Suprapubic skin (tissue), 4 donors: ENCODE results near the gene CADM1.

ENCODE experiments used
- CTCF ChIP-seq, 2 donors: fragments of 200-600 bp in 1 of 2; fragments of 450-650 bp in 1 of 2; sonication (generic) in 1 of 2; IDR thresholded peaks; one replicate each; pipeline ENCODE4 v1.5.1; 2016 to 2019; ENCODE audit warnings: antibody characterized with exemption in 2 of 2, mild to moderate bottlenecking in 1 of 2, moderate library complexity in 1 of 2
- POLR2A ChIP-seq, 2 donors: fragments of 450-650 bp; IDR thresholded peaks; one replicate each; pipeline ENCODE4 v1.6.1; 2017; ENCODE audit warnings: antibody characterized with exemption in 2 of 2, mild to moderate bottlenecking in 2 of 2, moderate library complexity in 2 of 2
- POLR2AphosphoS5 ChIP-seq, 3 donors: sonication (generic); formaldehyde crosslinking; IDR thresholded peaks; one replicate each; pipeline ENCODE4 v1.6.1; 2017; ENCODE audit warnings: antibody characterized with exemption in 3 of 3

DNA sequence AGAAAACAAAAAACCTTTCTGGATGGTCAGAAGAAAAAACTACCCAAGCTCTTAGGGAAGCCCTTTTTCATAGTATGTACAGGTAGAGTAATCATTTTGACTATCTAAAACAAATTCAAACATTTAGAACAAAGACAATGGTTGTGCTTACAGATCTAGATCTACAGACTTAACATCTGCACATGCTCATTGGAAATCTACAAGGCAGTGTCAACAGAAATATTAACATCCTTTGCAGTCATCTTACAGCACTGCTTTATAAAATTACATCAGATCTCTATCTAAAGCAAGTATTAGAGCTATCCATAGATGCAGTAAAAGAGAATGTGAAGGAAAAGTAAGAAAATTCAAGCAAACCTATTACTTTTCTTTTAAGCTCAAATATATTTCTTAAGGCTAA is 110.3 kb downstream of the CADM1 start:
- TF ChIP-seq CTCF (IDR thresholded peaks at IDR 0.05) (no peak), POLR2A (IDR thresholded peaks at IDR 0.05) (no peak), POLR2AphosphoS5 (IDR thresholded peaks at IDR 0.05) (no peak)
